Neural cell (in vitro differentiated cells): ENCODE data around the gene C7. TPM values are rescaled to one million over a fixed set of nuclear protein-coding genes. Genes with fewer than 3 reads are reported as not detected.

ENCODE experiments used
- H2AFZ ChIP-seq: fragments of 200-600, 300-800 bp; sonication (generic), shearing (Covaris generic); 2 replicates; pipeline ENCODE4 v1.6.0; 2014; ENCODE audit warnings: low read depth, mild to moderate bottlenecking, antibody characterized with exemption, low read length, moderate library complexity
- H3F3A ChIP-seq: fragments of 200-600 bp; shearing (Covaris generic); 2 replicates; pipeline ENCODE4 v1.6.1; 2016; ENCODE audit warnings: mild to moderate bottlenecking, moderate library complexity, mixed read lengths, antibody characterized with exemption, low read length; ENCODE audit not compliant: insufficient read depth, poor library complexity, severe bottlenecking
- H3K27ac ChIP-seq: fragments of 200-600, 300-800 bp; sonication (generic), shearing (Covaris generic); 2 replicates; pipeline ENCODE4 v1.5.1; 2014; ENCODE audit warnings: mild to moderate bottlenecking, low read length, moderate library complexity
- H3K27me3 ChIP-seq: fragments of 300-800, 200-600 bp; sonication (generic), shearing (Covaris generic); 2 replicates; pipeline ENCODE4 v1.6.0; 2014; ENCODE audit warnings: mild to moderate bottlenecking, low read depth, low read length, moderate library complexity; ENCODE audit not compliant: insufficient read depth
- H3K36me3 ChIP-seq: fragments of 300-800, 200-600 bp; sonication (generic), shearing (Covaris generic); 2 replicates; pipeline ENCODE4 v1.5.1; 2014; ENCODE audit warnings: mild to moderate bottlenecking, antibody characterized with exemption, low read length, moderate library complexity; ENCODE audit not compliant: insufficient read depth
- H3K4me2 ChIP-seq: fragments of 300-800, 200-600 bp; sonication (generic), shearing (Covaris generic); 2 replicates; pipeline ENCODE4 v1.6.0; 2014; ENCODE audit warnings: mild to moderate bottlenecking, low read length
- H3K4me3 ChIP-seq: fragments of 300-800, 200-600 bp; sonication (generic), shearing (Covaris generic); 2 replicates; pipeline ENCODE4 v1.5.1; 2014; ENCODE audit warnings: mild to moderate bottlenecking, low read length, moderate library complexity
- H3K79me2 ChIP-seq: fragments of 200-600 bp; shearing (Covaris generic); replicated peaks from 2 replicates; pipeline ENCODE4 v1.6.0; 2014; ENCODE audit warnings: mild to moderate bottlenecking, low read length, moderate library complexity; ENCODE audit not compliant: insufficient read depth
- H3K9ac ChIP-seq: fragments of 300-800, 200-600 bp; sonication (generic), shearing (Covaris generic); 2 replicates; pipeline ENCODE4 v1.6.1; 2016; ENCODE audit warnings: mild to moderate bottlenecking, low read length, mixed read lengths
- H3K9me2 ChIP-seq: fragments of 200-600 bp; shearing (Covaris generic); 2 replicates; pipeline ENCODE4 v1.6.1; 2016; ENCODE audit warnings: mild to moderate bottlenecking, low read length, mixed read lengths; ENCODE audit not compliant: insufficient read depth
- H3K9me3 ChIP-seq: fragments of 200-600, 300-800 bp; sonication (generic), shearing (Covaris generic); 2 replicates; pipeline ENCODE4 v1.6.1; 2016; ENCODE audit warnings: mild to moderate bottlenecking, mixed run types, low read length, moderate library complexity, mixed read lengths
- H4K20me1 ChIP-seq: fragments of 200-600 bp; shearing (Covaris generic); 2 replicates; pipeline ENCODE4 v1.6.1; 2016; ENCODE audit warnings: mild to moderate bottlenecking, mixed run types; ENCODE audit not compliant: insufficient read depth
- CTCF ChIP-seq: fragments of 450-650 bp; IDR thresholded peaks from 2 replicates; pipeline ENCODE4 v1.5.1; 2014; ENCODE audit warnings: antibody characterized with exemption, mild to moderate bottlenecking, moderate library complexity; ENCODE audit not compliant: poor library complexity, severe bottlenecking
- EP300 ChIP-seq: fragments of 450-650 bp; conservative IDR thresholded peaks from 2 replicates; pipeline ENCODE4 v1.6.1; 2014; ENCODE audit warnings: antibody characterized with exemption, mild to moderate bottlenecking, moderate library complexity; ENCODE audit not compliant: poor library complexity, severe bottlenecking
- EZH2 ChIP-seq: fragments of 200-600, 300-800 bp; shearing (Covaris generic), sonication (generic); IDR thresholded peaks from 2 replicates; pipeline ENCODE4 v1.6.1; 2014; ENCODE audit warnings: antibody characterized with exemption, low read length, borderline replicate concordance, mild to moderate bottlenecking; ENCODE audit not compliant: insufficient read depth, poor library complexity, severe bottlenecking
- MXI1 ChIP-seq: fragments of 450-650 bp; conservative IDR thresholded peaks from 2 replicates; pipeline ENCODE4 v1.6.1; 2014; ENCODE audit warnings: antibody characterized with exemption, mild to moderate bottlenecking; ENCODE audit not compliant: poor library complexity, severe bottlenecking
- POLR2AphosphoS5 ChIP-seq: IDR thresholded peaks from 2 replicates; pipeline ENCODE4 v1.6.1; 2012
- RAD21 ChIP-seq: fragments of 450-650 bp; conservative IDR thresholded peaks from 2 replicates; pipeline ENCODE4 v1.6.1; 2014; ENCODE audit warnings: antibody characterized with exemption, mild to moderate bottlenecking, moderate library complexity
- REST ChIP-seq: IDR thresholded peaks from 2 replicates; pipeline ENCODE4 v1.6.1; 2012; ENCODE audit warnings: borderline replicate concordance
- SMC3 ChIP-seq: fragments of 450-650 bp; conservative IDR thresholded peaks from 2 replicates; pipeline ENCODE4 v1.6.1; 2014; ENCODE audit warnings: antibody characterized with exemption, mild to moderate bottlenecking, moderate library complexity; ENCODE audit not compliant: poor library complexity
- TAF1 ChIP-seq: IDR thresholded peaks from 2 replicates; pipeline ENCODE4 v1.6.1; 2012; ENCODE audit warnings: low read depth
- polyA plus RNA-seq: library from polyadenylated mRNA; depleted of rRNA; stranded (reverse); fragments of >200 nt; gene quantifications from 2 replicates; pipeline ENCODE4 v1.2.3, GENCODE V29; 2014

Gene C7
- polyA plus RNA-seq, 1 donor from 2014 or later, result not detected

- Histone ChIP-seq H3K36me3 (no peaks in the 10 kb centered on the region), H3K79me2 (no peaks in the 10 kb centered on the region), H3K9ac (no peak overlapping the region), H3K9me2 (no peaks in the 10 kb centered on the region), H3F3A (no peaks in the 10 kb centered on the region), H2AFZ (no peak overlapping the region), H3K27me3 (no peaks in the 10 kb centered on the region), H4K20me1 (no peaks in the 10 kb centered on the region), H3K4me3 (no peak overlapping the region), H3K27ac (no peak overlapping the region), H3K4me2 (no peak overlapping the region), H3K9me3 (no peaks in the 10 kb centered on the region)
- TF ChIP-seq EZH2, result no peak
- no peak for TF ChIP-seq RAD21
- no peak for TF ChIP-seq CTCF
- no peak for TF ChIP-seq MXI1
- TF ChIP-seq REST, result no peak
- no peak for TF ChIP-seq POLR2AphosphoS5
- TF ChIP-seq TAF1, result no peak
- TF ChIP-seq SMC3, result no peak
- TF ChIP-seq EP300, result no peak
These were observed 23.5 kb downstream of the C7 start for GRCh38 chr5:40932766-40933165.

- H3K4me2 ChIP-seq, result no peak overlapping the region
- H4K20me1 ChIP-seq, result no peaks in the 10 kb centered on the region
- no peaks in the 10 kb centered on the region for H3K27me3 ChIP-seq
- no peak overlapping the region for H3K4me3 ChIP-seq
- no peaks in the 10 kb centered on the region for H3F3A ChIP-seq
- H2AFZ ChIP-seq, result no peak overlapping the region
- no peaks in the 10 kb centered on the region for H3K9me2 ChIP-seq
- no peak overlapping the region for H3K27ac ChIP-seq
- H3K36me3 ChIP-seq, result no peaks in the 10 kb centered on the region
- no peaks in the 10 kb centered on the region for H3K9me3 ChIP-seq
- no peaks in the 10 kb centered on the region for H3K79me2 ChIP-seq
- TF ChIP-seq EP300 (no peak), CTCF (no peak)
- H3K9ac ChIP-seq, result no peak overlapping the region
These were observed 27.8 kb downstream of the C7 start for GRCh38 chr5:40937075-40937474.
